TTC549 (cell line): Measurements from ENCODE around the gene ATXN7L3.

Experiments
- FAIRE-seq: peaks from 2 replicates; lab custom pipeline; 2012; peaks lifted over from hg19 to GRCh38; lab: Jason Lieb, UNC

Gene ATXN7L3

GRCh38 chr17:44218344-44219107 is 18.8 kb upstream of the ATXN7L3 start:
- FAIRE-seq, result no peak

- FAIRE-seq, result no peak
These were observed 18.2 kb upstream of the ATXN7L3 start for GRCh38 chr17:44217738-44218343.

- no peak for FAIRE-seq
These were observed 17.0 kb upstream of the ATXN7L3 start for GRCh38 chr17:44216694-44217093.

- FAIRE-seq, result no peak
These were observed 16.5 kb upstream of the ATXN7L3 start for GRCh38 chr17:44216173-44216572.

GRCh38 chr17:44214896-44215295 is 15.2 kb upstream of the ATXN7L3 start:
- FAIRE-seq, result no peak

- no peak for FAIRE-seq
These were observed 14.5 kb upstream of the ATXN7L3 start for GRCh38 chr17:44214230-44214494.

GRCh38 chr17:44213403-44214229 is 13.9 kb upstream of the ATXN7L3 start:
- FAIRE-seq, result no peak

GRCh38 chr17:44212507-44213402 is 13.1 kb upstream of the ATXN7L3 start:
- FAIRE-seq, result no peak

GRCh38 chr17:44211281-44212265 is 11.9 kb upstream of the ATXN7L3 start:
- no peak for FAIRE-seq

GRCh38 chr17:44210342-44211192 is 10.9 kb upstream of the ATXN7L3 start:
- FAIRE-seq, result no peak

GRCh38 chr17:44209786-44210341 is 10.2 kb upstream of the ATXN7L3 start:
- FAIRE-seq, result no peak

- FAIRE-seq, result no peak
These were observed 8.1 kb upstream of the ATXN7L3 start for GRCh38 chr17:44207743-44208142.

- FAIRE-seq, result no peak
These were observed 7.6 kb upstream of the ATXN7L3 start for GRCh38 chr17:44207319-44207718.

GRCh38 chr17:44206825-44207155 is 7.1 kb upstream of the ATXN7L3 start:
- FAIRE-seq, result no peak

GRCh38 chr17:44205962-44206824 is 6.5 kb upstream of the ATXN7L3 start:
- FAIRE-seq, result no peak

GRCh38 chr17:44204441-44204882 is 4.8 kb upstream of the ATXN7L3 start:
- no peak for FAIRE-seq

- FAIRE-seq, result peak; percentile 75
These were observed 4.2 kb upstream of the ATXN7L3 start for GRCh38 chr17:44203731-44204440.

GRCh38 chr17:44202756-44203155 is 3.1 kb upstream of the ATXN7L3 start:
- FAIRE-seq, result no peak
